Measurements from ENCODE around the gene TTC39A.
A peak's percentile ranks its signal among the peaks of the same experiment; 100 is the strongest.

TTC39A gene

GRCh38 chr1:51330331-51331201 lies at the start of gene TTC39A:
TTC39A (minus strand) TSS chr1:51330562; CDS start chr1:51330477, 85 bp downstream.
- no peak for TF ChIP-seq CTCF (conservative IDR thresholded peaks at IDR 0.05)
- peak within 1 kb of the TSS; percentile 84 for H3K27ac ChIP-seq

- no peak overlapping the region for H3K27ac ChIP-seq
- TF ChIP-seq CTCF (conservative IDR thresholded peaks at IDR 0.05): no peak
Measured at GRCh38 chr1:51378871-51379270, 48.5 kb upstream of the TTC39A start.

- H3K27ac ChIP-seq: no peak overlapping the region
- no peak for TF ChIP-seq CTCF (conservative IDR thresholded peaks at IDR 0.05)
Measured at GRCh38 chr1:51373898-51374297, 43.5 kb upstream of the TTC39A start.

GRCh38 chr1:51372561-51372960 lies 42.2 kb upstream of the TTC39A start:
- H3K27ac ChIP-seq: no peak overlapping the region
- no peak for TF ChIP-seq CTCF (conservative IDR thresholded peaks at IDR 0.05)

GRCh38 chr1:51369171-51369570 lies 38.8 kb upstream of the TTC39A start:
- no peak for TF ChIP-seq CTCF (conservative IDR thresholded peaks at IDR 0.05)
- no peak overlapping the region for H3K27ac ChIP-seq

- H3K27ac ChIP-seq: no peak overlapping the region
- TF ChIP-seq CTCF (conservative IDR thresholded peaks at IDR 0.05): no peak
Measured at GRCh38 chr1:51365774-51366173, 35.4 kb upstream of the TTC39A start.

- no peak for TF ChIP-seq CTCF (conservative IDR thresholded peaks at IDR 0.05)
- H3K27ac ChIP-seq: no peak overlapping the region
Measured at GRCh38 chr1:51359879-51360278, 29.5 kb upstream of the TTC39A start.

All from VCaP (cell line).